ENCODE data around the gene NR5A2.

NR5A2 gene

GRCh38 chr1:200128944-200129879 is 101.7 kb downstream of the NR5A2 start:
- no peak for DNase-seq

- DNase-seq: no peak
These were observed 103.0 kb downstream of the NR5A2 start for GRCh38 chr1:200130552-200130951.

GRCh38 chr1:200131551-200132125 is 104.1 kb downstream of the NR5A2 start:
- no peak for DNase-seq

GRCh38 chr1:200133123-200133522 is 105.6 kb downstream of the NR5A2 start:
- no peak for DNase-seq

DNA sequence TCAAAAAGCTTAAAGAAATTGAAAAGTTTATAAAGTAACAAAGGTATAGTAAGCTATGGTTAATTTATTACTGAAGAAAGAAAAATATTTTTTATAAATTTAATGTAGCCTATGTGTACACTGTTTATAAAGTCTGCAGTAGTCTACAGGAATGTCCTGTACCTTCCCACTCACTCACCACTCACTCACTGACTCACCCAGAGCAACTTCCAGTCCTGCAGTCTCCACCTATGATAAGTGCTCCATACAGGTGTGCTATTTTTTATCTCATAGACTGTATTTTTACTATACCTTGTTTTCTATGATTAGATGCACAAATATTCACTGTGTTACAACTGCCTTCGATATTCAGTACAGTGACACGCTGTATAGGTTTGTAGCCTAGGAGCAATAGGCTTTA is 106.6 kb downstream of the NR5A2 start:
- no peak for DNase-seq

GRCh38 chr1:200136384-200136783 is 108.9 kb downstream of the NR5A2 start:
- DNase-seq: no peak

- DNase-seq: peak; percentile 67
These were observed 112.2 kb downstream of the NR5A2 start for GRCh38 chr1:200139661-200140250.

DNA sequence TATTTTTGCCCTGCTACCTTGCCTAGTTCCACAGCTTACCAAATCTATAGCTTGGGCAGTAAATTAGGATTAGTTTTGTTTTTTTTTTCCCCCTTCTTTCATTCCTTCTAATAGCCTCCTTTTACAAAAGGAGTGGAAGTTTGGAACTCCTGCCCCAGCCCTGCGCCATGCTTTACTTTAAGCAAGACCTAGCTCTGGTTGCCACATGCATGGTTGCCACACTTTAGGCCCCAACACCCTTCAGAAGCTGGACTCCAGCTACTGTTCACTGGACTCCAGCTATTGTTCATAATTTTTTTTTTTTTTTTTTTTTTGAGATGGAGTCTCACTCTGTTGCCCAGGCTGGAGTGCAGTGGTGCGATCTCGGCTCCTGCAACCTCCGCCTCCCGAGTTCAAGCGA is 115.8 kb downstream of the NR5A2 start:
- DNase-seq: no peak

DNA sequence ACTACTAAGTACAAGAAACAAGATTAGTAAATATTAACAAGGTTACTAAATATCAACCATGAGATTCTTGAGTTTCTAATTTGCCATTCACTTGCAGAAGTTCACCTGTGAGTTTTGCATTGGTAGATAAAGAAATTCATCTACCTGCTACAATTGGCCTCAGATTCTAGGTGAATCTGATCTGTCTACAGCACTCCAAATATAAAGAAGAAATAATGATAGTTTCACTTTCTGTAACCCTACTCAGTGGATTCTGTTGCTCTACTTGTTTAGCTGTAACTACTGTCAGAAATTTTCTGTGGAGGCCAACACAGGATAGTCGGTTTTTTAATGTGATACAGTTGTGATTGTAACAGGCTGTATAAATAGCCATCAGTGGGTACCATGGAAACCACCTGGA is 118.6 kb downstream of the NR5A2 start:
- no peak for DNase-seq

DNA sequence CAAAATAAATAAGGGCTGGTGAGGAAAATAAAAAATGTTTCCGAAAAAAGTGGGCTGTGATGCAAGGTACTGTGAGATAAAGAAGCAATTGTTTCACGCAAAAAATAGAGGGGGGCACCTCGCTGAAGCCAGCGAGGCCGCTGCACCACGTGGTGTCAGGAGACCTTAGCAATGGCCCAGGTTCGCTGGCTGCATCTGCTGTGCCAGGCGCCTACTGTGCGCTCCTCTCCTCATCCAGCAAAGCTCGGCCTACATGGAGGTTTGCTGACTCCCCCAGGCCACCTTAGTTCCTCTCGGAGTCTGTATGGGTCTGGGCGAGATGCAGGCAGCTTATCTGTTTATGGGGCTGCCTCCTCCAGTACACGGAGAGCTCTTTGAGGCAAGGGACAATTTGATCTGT is 119.6 kb downstream of the NR5A2 start:
- DNase-seq: no peak

DNA sequence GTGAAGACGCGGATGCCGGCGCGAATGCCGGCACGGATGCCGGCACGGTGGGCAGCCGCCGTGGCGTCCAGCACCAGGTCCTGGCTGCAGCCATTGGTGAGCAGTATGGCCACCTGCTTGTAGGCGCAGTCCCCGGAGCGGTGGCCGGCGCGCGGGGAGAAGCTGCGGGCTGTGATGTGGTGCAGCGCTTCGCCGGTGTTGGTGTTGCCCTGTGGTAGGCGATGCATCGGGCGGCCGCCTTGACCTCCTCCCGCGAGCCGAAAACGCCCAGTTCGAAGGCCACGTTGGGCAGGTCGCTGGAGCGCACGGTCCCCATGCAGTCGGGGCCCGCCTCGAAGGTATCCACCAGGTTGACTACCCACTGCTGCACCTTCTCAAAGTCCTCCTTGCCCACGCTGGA is 120.2 kb downstream of the NR5A2 start:
- DNase-seq: no peak

DNA sequence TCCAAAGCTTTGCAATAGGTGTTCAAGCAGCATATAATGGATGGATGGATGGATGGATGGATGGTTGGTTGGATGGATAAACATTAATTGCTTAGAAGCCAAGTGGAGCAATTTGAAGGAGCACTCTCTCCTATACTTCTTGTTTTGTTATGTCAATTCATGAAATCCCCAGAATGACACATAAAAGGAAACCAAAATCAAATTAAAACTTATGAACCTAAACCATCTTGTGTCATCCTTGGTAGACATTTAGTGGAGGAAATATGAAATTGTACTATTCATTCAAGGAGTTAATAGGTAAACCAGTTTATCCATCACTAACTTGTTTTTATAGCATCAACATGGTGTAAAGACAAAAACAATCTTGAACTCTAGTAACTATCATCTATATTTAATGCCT is 122.5 kb downstream of the NR5A2 start:
- no peak for DNase-seq

- DNase-seq: no peak
These were observed 123.2 kb downstream of the NR5A2 start for GRCh38 chr1:200150721-200151120.

GRCh38 chr1:200152336-200152735 is 124.8 kb downstream of the NR5A2 start:
- DNase-seq: no peak

GRCh38 chr1:200153277-200154055 is 126.0 kb downstream of the NR5A2 start:
- no peak for DNase-seq

GRCh38 chr1:200154069-200154767 is 126.7 kb downstream of the NR5A2 start:
- DNase-seq: no peak

GRCh38 chr1:200157715-200158114 is 130.2 kb downstream of the NR5A2 start:
- DNase-seq: no peak

- DNase-seq: no peak
These were observed 134.3 kb downstream of the NR5A2 start for GRCh38 chr1:200161801-200162200.

GRCh38 chr1:200162258-200162657 is 134.7 kb downstream of the NR5A2 start:
- DNase-seq: no peak

DNA sequence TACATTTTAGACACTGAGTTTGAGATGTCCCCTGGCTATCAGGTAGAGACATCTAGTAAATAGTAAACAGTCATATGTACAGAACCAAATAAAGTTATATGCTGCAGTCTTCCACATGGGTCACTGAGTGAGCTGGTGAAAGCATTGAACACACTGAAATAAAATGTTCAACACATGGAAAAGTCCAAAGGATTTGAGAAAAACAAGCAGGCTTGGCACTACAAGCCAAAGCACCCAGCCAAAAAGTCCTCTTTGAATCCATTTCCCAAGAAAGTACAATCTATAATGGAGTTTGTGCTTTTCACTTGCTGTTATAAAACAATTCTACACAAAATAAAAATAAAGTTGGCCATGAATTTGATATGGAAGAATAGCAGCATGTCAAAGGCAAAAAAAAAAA is 135.4 kb downstream of the NR5A2 start:
- no peak for DNase-seq

DNA sequence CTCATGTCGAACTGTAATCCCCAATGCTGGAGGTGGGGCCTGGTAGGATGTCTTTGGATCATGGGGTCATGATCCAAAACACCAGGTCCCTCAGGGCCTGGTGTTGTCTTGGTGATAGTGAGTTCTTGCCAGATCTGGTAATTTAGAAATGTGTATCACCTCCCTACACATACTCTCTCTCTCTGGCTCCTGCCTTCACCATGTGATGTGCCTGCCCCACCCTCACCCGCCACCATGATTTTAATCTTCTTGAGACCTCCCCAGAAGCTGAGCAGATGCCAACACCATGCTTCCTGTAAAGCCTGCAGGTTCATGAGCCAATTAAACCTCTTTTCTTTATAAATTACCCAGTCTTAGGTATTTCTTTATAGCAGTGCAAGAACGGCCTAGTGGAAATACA is 136.4 kb downstream of the NR5A2 start:
- DNase-seq: no peak

DNA sequence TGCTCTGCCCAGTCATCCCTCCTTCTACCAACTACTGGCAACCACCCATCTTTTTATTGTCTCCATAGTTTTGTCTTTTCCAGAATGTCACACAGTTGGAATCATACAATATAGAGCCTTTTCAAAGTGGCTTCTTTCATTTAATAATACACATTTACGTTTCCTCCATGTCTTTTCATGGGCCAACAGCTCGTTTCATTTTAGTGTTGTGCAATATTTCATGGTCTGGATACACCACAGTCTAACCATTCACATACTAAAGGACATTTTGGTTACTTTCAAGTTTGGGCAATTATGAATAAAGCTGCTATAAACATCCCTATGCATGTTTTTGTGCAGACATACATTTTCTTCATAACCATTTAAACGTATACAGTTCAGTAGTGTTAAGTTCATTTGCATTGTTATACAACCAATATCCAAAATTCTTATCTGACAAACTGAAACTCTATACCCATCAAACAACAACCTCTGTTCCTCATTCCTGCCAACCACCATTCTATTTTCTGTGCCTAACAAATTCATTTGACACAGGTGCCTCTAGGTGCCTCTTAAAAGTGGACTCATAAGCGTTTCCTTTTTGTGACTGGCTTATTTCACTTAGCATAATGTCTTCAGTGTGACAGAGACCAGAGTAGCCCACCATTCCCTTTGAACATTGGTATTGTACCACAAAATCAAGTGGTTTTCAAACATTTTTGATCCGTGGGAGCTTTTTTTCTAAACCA is 138.1 kb downstream of the NR5A2 start:
- no peak for DNase-seq
